Stimulated activated CD8-positive, alpha-beta memory T cell treated with anti-CD3 and anti-CD28 coated beads, Interleukin-12 subunit alpha, Interleukin-12 subunit beta, amount 100 ng/mL, for 24 hours (primary cell): ENCODE data around the gene CCDC13.
"Not testable (repeated sequence)": the region's sequence is repeated elsewhere in the genome, so short reads cannot be mapped to it uniquely, and the experiment has no call there.

ENCODE experiments used
- DNase-seq: peaks from one replicate; pipeline ENCODE4 v3.0.0-alpha.2; 2020; ENCODE audit errors: extremely low read depth

CCDC13 gene

GRCh38 chr3:42772670-42773408 is at the start of gene CCDC13:
Gene CCDC13 (minus strand): TSS chr3:42773253. CDS start chr3:42758345, 14,908 bp downstream.
- peak; percentile 82 for DNase-seq

- no peak for DNase-seq
These were observed 49.8 kb upstream of the CCDC13 start for GRCh38 chr3:42822828-42823227.

GRCh38 chr3:42820746-42821051 is 47.6 kb upstream of the CCDC13 start:
- no peak for DNase-seq

- no peak for DNase-seq
These were observed 46.4 kb upstream of the CCDC13 start for GRCh38 chr3:42819351-42819965.

- no peak for DNase-seq
These were observed 42.8 kb upstream of the CCDC13 start for GRCh38 chr3:42815826-42816225.

GRCh38 chr3:42814914-42815507 is 42.0 kb upstream of the CCDC13 start:
- DNase-seq, result no peak

- DNase-seq, result no peak
These were observed 41.2 kb upstream of the CCDC13 start for GRCh38 chr3:42814246-42814645.

GRCh38 chr3:42811118-42811883 is 38.2 kb upstream of the CCDC13 start:
- DNase-seq, result not testable (repeated sequence)

GRCh38 chr3:42810706-42811105 is 37.7 kb upstream of the CCDC13 start:
- not testable (repeated sequence) for DNase-seq

- no peak for DNase-seq
These were observed 36.1 kb upstream of the CCDC13 start, which contains the start of gene ACKR2 for GRCh38 chr3:42809202-42809601. Gene ACKR2 (plus strand): TSS chr3:42809445. CDS start chr3:42864503, 55,058 bp downstream.

- DNase-seq, result no peak
These were observed 34.9 kb upstream of the CCDC13 start for GRCh38 chr3:42807929-42808328.

GRCh38 chr3:42805141-42805821 is 32.2 kb upstream of the CCDC13 start:
- no peak for DNase-seq

- DNase-seq, result no peak
These were observed 31.7 kb upstream of the CCDC13 start for GRCh38 chr3:42804831-42805132.

- DNase-seq, result peak; percentile 84
These were observed 31.2 kb upstream of the CCDC13 start, which contains the start of gene HIGD1A for GRCh38 chr3:42804106-42804830. Gene HIGD1A (minus strand): TSS chr3:42804490. CDS start chr3:42794253, 10,237 bp downstream.

GRCh38 chr3:42803414-42804105 is 30.5 kb upstream of the CCDC13 start:
- no peak for DNase-seq

GRCh38 chr3:42802876-42803413 is 29.9 kb upstream of the CCDC13 start:
- no peak for DNase-seq

- no peak for DNase-seq
These were observed 28.7 kb upstream of the CCDC13 start for GRCh38 chr3:42801784-42802183.

- no peak for DNase-seq
These were observed 28.1 kb upstream of the CCDC13 start for GRCh38 chr3:42801048-42801620.

GRCh38 chr3:42800251-42800650 is 27.2 kb upstream of the CCDC13 start:
- DNase-seq, result no peak

- no peak for DNase-seq
These were observed 26.3 kb upstream of the CCDC13 start for GRCh38 chr3:42799376-42799775.
